Endodermal cell (in vitro differentiated cells): Measurements from ENCODE around the gene MBNL2. TPM values are rescaled to one million over a fixed set of nuclear protein-coding genes. Genes with fewer than 3 reads are reported as not detected.

Experiments
- DNase-seq: peaks from one replicate; pipeline ENCODE4 v3.0.0-alpha.2; 2017
- H3K27ac ChIP-seq: 2 replicates; pipeline ENCODE4 v1.5.1; 2013; ENCODE audit warnings: mild to moderate bottlenecking, low read depth, low read length, moderate library complexity
- H3K27me3 ChIP-seq: 2 replicates; pipeline ENCODE4 v1.6.1; 2013; ENCODE audit warnings: mild to moderate bottlenecking, low read length, moderate library complexity; ENCODE audit not compliant: insufficient read depth, control insufficient read depth, poor library complexity, severe bottlenecking
- H3K36me3 ChIP-seq: 2 replicates; pipeline ENCODE4 v1.7.0; 2013; ENCODE audit warnings: mild to moderate bottlenecking, low read length, moderate library complexity; ENCODE audit not compliant: control insufficient read depth, insufficient read depth
- H3K4me1 ChIP-seq: one replicate; pipeline ENCODE4 v1.7.0; 2013; ENCODE audit warnings: low read length; ENCODE audit not compliant: control insufficient read depth, insufficient read depth
- H3K4me3 ChIP-seq: 2 replicates; pipeline ENCODE4 v1.5.1; 2013; ENCODE audit warnings: mild to moderate bottlenecking, low read length, moderate library complexity
- H3K9ac ChIP-seq: 2 replicates; pipeline ENCODE4 v1.6.1; 2013; ENCODE audit warnings: mild to moderate bottlenecking, low read length, moderate library complexity; ENCODE audit not compliant: poor library complexity, severe bottlenecking; ENCODE audit errors: extremely low read depth
- H3K9me3 ChIP-seq: 2 replicates; pipeline ENCODE4 v1.6.1; 2013; ENCODE audit warnings: mild to moderate bottlenecking, low read length, moderate library complexity; ENCODE audit not compliant: control insufficient read depth
- H3K27ac Mint-ChIP-seq: 2 replicates; pipeline ENCODE4 v1.8.0; 2020; ENCODE audit warnings: mixed read lengths
- H3K27me3 Mint-ChIP-seq: 2 replicates; pipeline ENCODE4 v1.8.0; 2021; ENCODE audit warnings: mild to moderate bottlenecking, mixed read lengths; ENCODE audit not compliant: insufficient read depth
- H3K36me3 Mint-ChIP-seq: 2 replicates; pipeline ENCODE4 v1.8.0; 2020; ENCODE audit warnings: low read depth, mixed read lengths
- H3K4me1 Mint-ChIP-seq: 2 replicates; pipeline ENCODE4 v1.8.0; 2020; ENCODE audit warnings: mixed read lengths
- H3K4me3 Mint-ChIP-seq: 2 replicates; pipeline ENCODE4 v1.8.0; 2020; ENCODE audit warnings: mild to moderate bottlenecking, moderate library complexity, mixed read lengths
- H3K9me3 Mint-ChIP-seq: 2 replicates; pipeline ENCODE4 v1.8.0; 2020; ENCODE audit warnings: mild to moderate bottlenecking, mixed read lengths
- CTCF ChIP-seq: fragments of 200-600 bp; sonication (generic); conservative IDR thresholded peaks from 2 replicates; pipeline ENCODE4 v1.5.0; 2021; ENCODE audit warnings: antibody characterized with exemption, mild to moderate bottlenecking
- WGBS, 2 experiments: methylation state at CpG; one replicate each; pipeline versions ENCODE4 v1.1.5 to v1.1.7; 2013; ENCODE audit warnings: missing lambda C conversion rate in 2 of 2, mixed read lengths in 1 of 2; ENCODE audit not compliant: insufficient coverage in 1 of 2, insufficient read length in 1 of 2; 5-methylcytosine and 5-hydroxymethylcytosine counted together
- total RNA-seq, 2 donors: library from RNA; stranded (reverse); fragmentation: NEBNext Ultra II Directional in 1 of 2; extraction: Animal tissue kit (Norgen Biotek cat#: 25700) in 1 of 2; gene quantifications; 2 replicates in 1 of 2; 3 replicates in 1 of 2; pipeline ENCODE4 v1.2.1, GENCODE V29; 2021

Gene MBNL2
- total RNA-seq, 2 donors from 2014 or later = 1.7 to 3.3 TPM

- peaks cover 2% of the 10 kb centered on the region for H3K27me3 Mint-ChIP-seq
- Histone ChIP-seq H3K4me1 (no peaks in the 10 kb centered on the region), H3K27ac (no peak overlapping the region), H3K9me3 (no peaks in the 10 kb centered on the region), H3K36me3 (no peaks in the 10 kb centered on the region), H3K27me3 (no peaks in the 10 kb centered on the region), H3K9ac (no peak overlapping the region), H3K4me3 (no peak overlapping the region)
- no peak for TF ChIP-seq CTCF
- whole genome bisulfite sequencing, 2 experiments = 97 to 100% methylated on average over 2 to 6 of the region's 6 CpGs
- H3K4me3 Mint-ChIP-seq = no peak overlapping the region
- H3K4me1 Mint-ChIP-seq = peaks cover 4% of the 10 kb centered on the region
- no peak overlapping the region for H3K27ac Mint-ChIP-seq
- DNase-seq = no peak
- H3K36me3 Mint-ChIP-seq = no peaks in the 10 kb centered on the region
- no peaks in the 10 kb centered on the region for H3K9me3 Mint-ChIP-seq
Measured at GRCh38 chr13:97373787-97374186, 151.7 kb downstream of the MBNL2 start.

GRCh38 chr13:97376981-97377380 is 154.8 kb downstream of the MBNL2 start:
- H3K4me3 Mint-ChIP-seq = no peak overlapping the region
- no peaks in the 10 kb centered on the region for H3K4me1 Mint-ChIP-seq
- no peak overlapping the region for H3K27ac Mint-ChIP-seq
- 91 to 100% methylated on average over 2 to 6 of the region's 6 CpGs for WGBS, 2 experiments
- Histone ChIP-seq H3K4me1 (no peaks in the 10 kb centered on the region), H3K27ac (no peak overlapping the region), H3K36me3 (no peaks in the 10 kb centered on the region), H3K9me3 (no peaks in the 10 kb centered on the region), H3K9ac (no peak overlapping the region), H3K4me3 (no peak overlapping the region), H3K27me3 (no peaks in the 10 kb centered on the region)
- no peaks in the 10 kb centered on the region for H3K9me3 Mint-ChIP-seq
- no peaks in the 10 kb centered on the region for H3K36me3 Mint-ChIP-seq
- no peak for TF ChIP-seq CTCF
- no peak for DNase-seq
- peaks cover 2% of the 10 kb centered on the region for H3K27me3 Mint-ChIP-seq

GRCh38 chr13:97379386-97379785 is 157.3 kb downstream of the MBNL2 start:
- WGBS, 2 experiments = 87 to 98% methylated on average over 4 to 5 of the region's 5 CpGs
- no peaks in the 10 kb centered on the region for H3K36me3 ChIP-seq
- no peak for DNase-seq
- Mint-ChIP-seq H3K27me3 (peaks cover 2% of the 10 kb centered on the region), H3K27ac (no peak overlapping the region), H3K4me3 (no peak overlapping the region), H3K36me3 (no peaks in the 10 kb centered on the region), H3K4me1 (no peaks in the 10 kb centered on the region), H3K9me3 (no peaks in the 10 kb centered on the region)
- no peaks in the 10 kb centered on the region for H3K4me1 ChIP-seq
- H3K9ac ChIP-seq = no peak overlapping the region
- no peak for TF ChIP-seq CTCF
- H3K27me3 ChIP-seq = no peaks in the 10 kb centered on the region
- H3K4me3 ChIP-seq = no peak overlapping the region
- H3K9me3 ChIP-seq = no peaks in the 10 kb centered on the region
- no peak overlapping the region for H3K27ac ChIP-seq
